HL-60/S4 treated with retinoic acid at 250 ng/mL for 4 days and 3 days (cell line): ENCODE data around the gene UGT1A5.
"Not testable (repeated sequence)": the region's sequence is repeated elsewhere in the genome, so short reads cannot be mapped to it uniquely, and the experiment has no call there.

Source experiments
- in situ Hi-C: fragments of 300-500 bp; cut with MboI; formaldehyde crosslinking; loops from 2 replicates; pipeline ENCODE4 v1.7.0; 2022; ENCODE audit warnings: low sequenced_read_pairs

UGT1A5 gene

GRCh38 chr2:233692648-233693047 is 20.1 kb upstream of the UGT1A5 start, which contains the start of gene UGT1A6:
Gene UGT1A6 (plus strand): TSS chr2:233692890. CDS start chr2:233693005, 115 bp downstream.
- in situ Hi-C loops: no loop called here

DNA sequence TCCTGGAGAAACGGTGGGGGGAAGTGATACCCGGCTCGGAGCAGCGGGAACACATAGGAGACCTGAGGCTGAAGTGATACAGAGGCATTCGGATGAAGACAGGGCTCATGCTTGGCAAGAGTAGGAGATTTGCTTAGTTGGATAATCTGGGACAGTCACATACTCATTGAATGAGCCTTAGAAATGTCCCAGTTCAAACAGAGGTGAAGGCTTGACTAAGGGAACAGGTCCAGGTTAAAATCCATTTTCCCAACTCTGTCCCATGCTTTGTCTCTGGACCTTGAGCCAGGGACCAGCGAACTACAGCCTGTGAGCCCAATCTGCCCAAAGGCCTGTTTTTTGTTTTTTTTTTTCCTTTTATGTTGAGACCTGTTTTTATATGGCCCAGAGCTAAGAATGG is 18.7 kb upstream of the UGT1A5 start:
- in situ Hi-C loops: no loop called here

DNA sequence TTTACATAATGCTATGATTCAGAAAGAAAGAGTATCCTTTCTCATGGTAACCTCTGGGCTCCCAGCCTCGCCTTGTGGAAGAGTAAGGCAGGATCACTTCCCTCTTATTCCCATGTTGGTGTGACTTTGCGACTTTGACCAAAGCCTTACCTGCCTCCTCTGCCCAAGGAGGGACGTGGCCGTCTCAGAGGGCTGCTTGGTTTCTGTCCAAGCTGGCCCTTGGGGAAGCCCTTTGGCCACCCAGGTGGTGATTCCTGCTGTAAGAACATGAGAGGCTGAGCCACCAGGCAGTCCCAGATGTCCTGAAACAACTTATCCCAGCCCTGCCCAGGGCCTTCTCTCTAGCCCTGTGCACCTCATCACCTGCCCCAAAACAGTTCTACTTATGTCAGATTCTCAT is 14.0 kb upstream of the UGT1A5 start:
- in situ Hi-C loops: no loop called here

DNA sequence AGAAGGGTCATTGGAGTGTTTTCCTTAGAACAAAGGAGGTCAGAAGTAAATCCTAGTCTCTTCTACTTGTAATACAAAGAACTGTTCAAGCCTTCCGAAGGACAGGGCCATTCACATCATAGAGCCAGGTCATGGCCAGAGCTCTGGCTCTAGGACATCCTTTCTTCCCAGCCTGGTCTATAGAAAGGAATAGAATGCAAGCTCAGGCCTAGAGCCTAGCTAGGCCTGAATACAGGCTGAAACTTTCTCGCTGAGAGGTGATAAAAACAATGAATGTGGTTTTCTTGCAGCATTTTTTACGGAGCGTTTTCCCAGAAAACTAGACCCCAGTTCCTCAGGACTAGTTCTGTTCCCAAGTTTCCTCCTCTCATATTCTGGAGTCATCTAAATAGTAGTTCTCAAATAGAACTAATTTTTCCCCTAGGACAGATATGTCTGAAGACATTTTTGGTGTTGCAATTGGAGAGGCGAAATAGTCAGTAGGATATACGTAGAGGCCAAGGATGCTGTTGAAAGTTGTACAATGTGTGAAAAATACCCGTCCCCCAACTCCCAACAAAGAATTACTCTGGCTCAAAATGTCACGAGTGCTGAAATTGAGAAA is 13.2 kb upstream of the UGT1A5 start:
- in situ Hi-C loops: no loop called here

- in situ Hi-C loops: no loop called here
Observed at GRCh38 chr2:233700028-233700635, 12.6 kb upstream of the UGT1A5 start.

DNA sequence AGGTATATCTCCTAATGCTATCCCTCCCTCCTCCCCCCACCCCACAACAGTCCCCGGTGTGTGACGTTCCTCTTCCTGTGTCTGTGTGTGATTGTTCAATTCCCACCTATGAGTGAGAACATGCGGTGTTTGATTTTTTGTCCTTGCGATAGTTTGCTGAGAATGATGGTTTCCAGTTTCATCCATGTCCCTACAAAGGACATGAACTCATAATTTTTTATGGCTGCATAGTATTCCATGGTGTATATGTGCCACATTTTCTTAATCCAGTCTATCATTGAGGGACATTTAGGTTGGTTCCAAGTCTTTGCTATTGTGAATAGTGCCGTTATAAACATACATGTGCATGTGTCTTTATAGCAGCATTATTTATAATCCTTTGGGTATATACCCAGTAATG is 11.9 kb upstream of the UGT1A5 start:
- in situ Hi-C loops: not testable (repeated sequence)

DNA sequence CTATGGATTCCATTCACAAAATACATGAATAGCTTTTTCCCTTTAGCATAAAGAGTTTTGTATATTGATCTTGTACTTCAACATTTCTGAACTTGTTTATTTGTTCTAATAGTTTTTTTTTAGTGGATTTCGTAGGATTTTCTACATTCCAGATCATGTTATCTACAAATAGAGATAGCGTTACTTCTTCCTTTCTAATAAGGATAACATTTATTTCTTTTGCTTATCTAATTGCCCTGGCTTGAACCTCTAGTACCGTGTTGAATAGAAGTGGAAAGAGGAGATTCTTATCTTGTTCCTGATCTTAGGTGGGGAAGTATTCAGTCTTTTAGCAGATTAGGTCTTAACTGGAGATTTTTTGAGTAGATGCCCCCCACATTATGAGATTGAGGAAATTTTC is 10.5 kb upstream of the UGT1A5 start:
- in situ Hi-C loops: no loop called here

- in situ Hi-C loops: no loop called here
Observed at GRCh38 chr2:233705911-233706506, 6.7 kb upstream of the UGT1A5 start.

DNA sequence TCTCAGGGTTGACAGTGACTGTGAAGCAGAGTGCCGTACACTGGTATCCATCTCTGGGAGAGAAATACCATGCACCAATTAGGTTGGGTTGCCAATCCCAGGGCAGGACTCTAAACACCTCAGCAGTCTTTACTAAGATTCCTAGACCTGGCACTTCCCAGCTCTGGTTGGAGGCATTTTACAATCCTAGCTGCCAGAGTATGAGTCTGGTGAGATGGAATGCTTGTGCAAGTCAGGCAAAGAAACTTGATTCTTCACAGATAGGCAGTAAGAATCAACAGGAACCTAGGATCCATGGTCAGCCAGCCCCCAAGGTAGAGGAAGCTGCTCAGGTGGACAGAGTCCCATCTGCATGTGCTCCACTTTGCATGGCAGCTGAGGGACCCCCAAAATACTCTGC is 6.0 kb upstream of the UGT1A5 start:
- in situ Hi-C loops: no loop called here

GRCh38 chr2:233707940-233708644 is 4.6 kb upstream of the UGT1A5 start:
- in situ Hi-C loops: no loop called here

DNA sequence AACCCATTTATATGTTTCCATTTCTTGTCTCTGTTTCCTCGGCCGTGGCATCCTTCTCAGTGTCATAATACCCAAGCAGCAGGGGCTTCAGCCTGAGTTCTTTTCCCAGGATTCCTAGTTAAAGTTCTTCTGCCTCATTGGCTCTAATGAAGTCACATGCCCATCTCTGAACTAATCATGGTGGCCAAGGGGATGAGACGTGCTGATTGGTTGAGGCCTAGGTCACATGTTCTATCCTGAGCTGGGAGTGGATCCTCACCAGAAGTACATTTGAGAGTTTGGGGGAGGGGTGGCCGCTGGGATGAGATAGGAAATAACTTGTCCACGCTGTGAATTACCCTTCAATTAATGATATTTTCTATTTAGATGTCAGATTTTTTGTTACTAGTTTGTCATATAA is 3.8 kb upstream of the UGT1A5 start:
- in situ Hi-C loops: no loop called here

- in situ Hi-C loops: no loop called here
Observed at GRCh38 chr2:233711312-233712008, 1.2 kb upstream of the UGT1A5 start.

GRCh38 chr2:233713262-233713615 is 532 bp downstream of the UGT1A5 start:
- in situ Hi-C loops: no loop called here

DNA sequence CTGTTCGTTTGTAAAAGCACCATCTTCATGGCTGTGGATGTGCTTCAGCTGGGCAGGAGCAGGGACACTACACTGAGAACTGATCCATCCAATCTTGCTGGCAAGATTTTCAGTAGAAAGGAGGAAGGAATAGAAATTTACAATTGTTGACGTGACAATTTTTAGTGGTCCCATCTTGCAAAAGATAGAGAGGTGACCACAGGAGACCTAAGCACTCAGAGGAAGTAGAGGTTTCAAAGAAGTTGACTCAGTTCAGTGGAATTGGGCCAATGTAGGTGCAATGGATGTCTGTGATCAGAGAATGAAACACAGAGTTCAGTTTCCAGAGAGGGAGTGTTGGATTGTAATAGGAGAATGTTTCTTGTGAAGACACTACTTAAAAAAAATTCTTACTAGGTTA is 1.4 kb downstream of the UGT1A5 start:
- in situ Hi-C loops: no loop called here

DNA sequence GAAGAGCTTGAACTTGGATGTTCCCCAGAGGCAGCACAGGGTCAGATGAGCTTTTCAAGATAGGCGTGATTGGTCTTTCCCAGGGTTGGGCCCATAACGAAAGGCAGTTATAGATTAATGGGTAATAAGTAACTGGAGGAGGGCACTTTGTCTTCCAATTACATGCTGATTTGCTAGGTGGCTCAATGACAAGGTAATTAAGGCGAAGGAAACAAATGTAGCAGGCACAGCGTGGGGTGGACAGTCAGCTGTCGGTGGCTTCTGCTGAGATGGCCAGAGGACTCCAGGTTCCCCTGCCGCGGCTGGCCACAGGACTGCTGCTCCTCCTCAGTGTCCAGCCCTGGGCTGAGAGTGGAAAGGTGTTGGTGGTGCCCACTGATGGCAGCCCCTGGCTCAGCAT is 5.8 kb downstream of the UGT1A5 start, which contains the start of gene UGT1A4:
TSS of gene UGT1A4 (plus strand) at position 185 of the 400 bp plus-strand sequence. CDS start at position 270, 85 bp downstream.
- in situ Hi-C loops: no loop called here

- in situ Hi-C loops: no loop called here
Observed at GRCh38 chr2:233728723-233729301, 16.1 kb downstream of the UGT1A5 start, which contains the start of gene UGT1A3. Gene UGT1A3 (plus strand): TSS chr2:233729042. CDS start chr2:233729127, 85 bp downstream.

DNA sequence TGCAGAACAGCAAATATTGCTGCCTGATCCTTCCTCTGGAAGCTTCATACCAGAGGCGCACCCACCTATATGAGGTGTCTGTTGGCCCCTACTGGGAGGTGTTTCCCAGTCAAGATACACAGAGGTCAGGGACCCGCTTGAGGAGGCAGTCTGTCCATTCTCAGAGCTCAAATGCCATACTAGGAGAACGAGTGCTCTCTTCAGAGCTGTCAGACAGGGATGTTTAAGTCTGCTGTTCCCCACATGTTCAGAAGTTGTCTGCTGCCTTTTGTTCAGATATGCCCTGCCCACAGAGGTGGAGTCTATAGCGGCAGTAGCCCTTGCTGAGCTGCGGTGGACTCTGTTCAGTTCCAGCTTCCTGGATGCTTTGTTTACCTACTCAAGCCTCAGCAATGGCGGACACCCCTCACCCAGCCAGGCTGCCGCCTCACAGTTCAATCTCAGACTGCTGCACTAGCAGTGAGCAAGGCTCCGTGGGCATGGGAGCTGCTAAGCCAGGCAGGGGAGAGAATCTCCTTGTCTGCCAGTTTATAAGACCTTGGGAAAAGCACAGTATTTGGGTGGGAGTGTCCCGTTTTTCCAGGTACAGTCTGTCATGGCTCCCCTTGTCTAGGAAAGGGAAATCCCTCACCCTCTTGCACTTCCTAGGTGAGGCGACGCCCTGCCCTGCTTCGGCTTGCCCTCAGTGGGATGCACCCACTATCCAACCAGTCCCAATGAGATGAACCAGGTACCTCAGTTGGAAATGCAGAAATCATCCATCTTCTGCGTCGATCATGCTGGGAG is 24.4 kb downstream of the UGT1A5 start:
- in situ Hi-C loops: not testable (repeated sequence)

DNA sequence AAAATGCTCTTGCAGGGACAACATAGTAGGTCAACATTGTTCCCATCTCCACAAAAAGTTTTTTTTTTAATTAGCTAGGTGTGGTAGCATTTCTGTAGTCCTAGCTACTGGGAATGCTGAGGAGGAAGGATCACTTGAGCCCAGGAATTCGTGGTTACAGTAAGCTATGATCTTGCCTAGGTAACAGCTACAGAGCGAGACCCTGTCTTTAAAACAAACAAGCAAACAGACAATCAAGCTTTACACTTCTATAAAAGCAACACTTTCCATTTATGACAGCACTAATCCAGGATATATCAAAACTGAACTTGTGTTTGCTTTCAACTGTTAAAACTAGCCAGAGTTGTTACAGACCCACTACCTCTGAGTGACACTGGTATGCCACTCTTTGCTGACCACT is 28.2 kb downstream of the UGT1A5 start:
- in situ Hi-C loops: no loop called here

DNA sequence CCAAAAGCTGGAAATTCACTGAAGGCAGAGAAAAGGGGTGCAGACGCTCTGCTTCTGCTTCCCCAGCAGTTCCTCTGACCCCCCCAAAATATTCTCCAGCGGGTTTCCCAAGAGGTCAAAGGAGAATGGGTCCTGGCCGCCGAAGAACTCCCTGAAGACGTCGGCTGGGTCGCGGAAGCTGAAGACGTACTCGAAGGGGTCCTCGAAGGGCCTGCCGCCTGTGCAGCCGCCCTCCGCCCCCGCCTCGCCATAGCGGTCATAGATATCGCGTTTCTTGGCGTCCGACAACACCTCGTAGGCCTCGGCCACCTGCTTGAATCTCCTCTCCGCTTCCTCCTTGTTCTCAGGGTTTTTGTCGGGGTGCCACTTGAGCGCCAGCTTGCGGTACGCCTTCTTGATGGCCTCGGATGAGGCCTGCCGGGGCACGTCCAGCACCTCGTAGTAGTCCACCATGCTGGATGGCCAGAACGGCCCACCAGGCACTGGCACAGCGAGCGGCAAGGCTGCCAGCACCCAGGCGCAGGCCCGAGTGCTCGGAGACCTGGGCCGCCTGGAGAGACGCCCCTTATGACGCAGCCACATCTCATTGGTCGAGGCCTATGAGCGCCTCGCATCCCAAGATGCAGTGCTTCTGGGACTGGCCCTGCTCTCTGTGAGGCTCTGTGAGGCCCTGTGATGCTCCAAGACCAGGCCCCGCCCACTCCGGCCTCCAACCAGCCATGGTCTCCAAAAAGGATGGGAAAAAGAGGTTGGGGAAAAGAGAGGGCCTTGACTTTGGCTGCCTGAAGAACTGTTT is 31.0 kb downstream of the UGT1A5 start:
- in situ Hi-C loops: no loop called here
